ENCODE data around the gene MCTP1.

The MCTP1 gene

DNA sequence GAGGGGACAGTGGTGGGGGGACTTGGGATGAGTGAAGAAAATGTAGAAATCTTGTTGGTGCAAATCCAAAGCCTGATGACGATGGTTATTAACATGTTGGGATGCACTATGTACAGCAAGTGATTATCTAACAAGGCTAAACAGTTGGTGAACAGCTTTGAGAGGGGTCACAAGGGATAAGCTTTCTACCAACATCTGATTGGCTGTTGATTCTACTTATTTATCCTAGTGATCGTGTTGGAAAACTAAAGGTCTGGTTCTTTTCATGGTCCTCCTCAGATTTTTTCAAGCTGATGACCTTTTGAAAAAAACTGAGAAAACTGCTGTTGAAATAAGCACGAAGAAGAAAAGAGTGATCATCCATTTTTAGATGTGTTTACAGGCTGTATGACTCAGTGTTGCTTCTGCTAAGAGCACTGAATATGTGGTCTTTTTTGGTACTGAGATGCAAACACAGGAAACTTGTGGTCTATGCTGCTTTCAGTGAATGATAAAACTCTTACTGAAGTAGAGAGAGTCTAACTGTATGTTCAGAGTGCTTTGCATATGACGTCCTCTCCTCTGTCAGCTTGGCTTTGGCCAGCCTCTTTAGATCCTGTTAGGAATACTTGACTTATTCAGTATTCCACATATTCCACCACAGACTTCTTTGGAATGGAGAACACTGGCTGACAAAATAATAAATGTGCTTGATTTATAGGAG is 491.6 kb downstream of the MCTP1 start:
- DNase-seq, result peak; percentile 69

DNA sequence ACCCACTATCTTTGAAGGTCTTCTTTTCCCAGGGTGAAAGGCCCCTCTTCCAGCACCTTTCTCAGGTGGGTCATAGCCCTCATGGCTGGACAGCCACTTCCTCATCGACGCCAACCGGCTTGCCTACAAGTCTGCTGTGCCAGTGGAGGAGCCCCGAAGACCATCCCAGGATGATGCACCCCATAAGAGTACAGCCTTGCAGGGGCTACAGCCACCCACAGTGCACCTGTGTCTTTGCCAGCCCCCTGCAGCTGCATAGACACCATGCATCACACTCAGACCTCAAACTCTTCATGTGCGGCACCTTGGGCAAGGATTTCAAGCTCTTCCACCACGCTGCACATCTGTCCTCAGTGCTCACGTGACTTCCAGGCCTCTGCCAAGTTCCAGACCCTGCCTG is 493.1 kb downstream of the MCTP1 start:
- no peak for DNase-seq

DNA sequence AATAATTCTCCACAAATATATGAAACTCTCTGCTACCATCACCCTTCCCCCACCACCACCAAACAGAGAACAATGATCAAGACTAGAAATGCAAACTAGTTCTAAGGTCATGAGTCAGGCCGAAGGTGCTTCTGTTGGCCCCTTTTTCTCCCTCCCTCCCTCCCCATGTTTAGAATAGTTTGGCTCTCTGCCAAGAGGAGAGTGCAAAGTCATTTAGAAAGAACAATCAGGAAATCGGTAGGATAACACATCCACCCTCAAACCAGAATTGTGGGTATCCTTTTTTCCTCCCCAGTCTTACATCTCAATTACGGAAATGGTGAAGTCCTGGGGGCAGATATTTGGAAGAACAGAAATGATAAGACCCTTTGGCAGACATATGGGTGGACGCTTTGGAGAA is 496.4 kb downstream of the MCTP1 start:
- DNase-seq, result no peak

DNA sequence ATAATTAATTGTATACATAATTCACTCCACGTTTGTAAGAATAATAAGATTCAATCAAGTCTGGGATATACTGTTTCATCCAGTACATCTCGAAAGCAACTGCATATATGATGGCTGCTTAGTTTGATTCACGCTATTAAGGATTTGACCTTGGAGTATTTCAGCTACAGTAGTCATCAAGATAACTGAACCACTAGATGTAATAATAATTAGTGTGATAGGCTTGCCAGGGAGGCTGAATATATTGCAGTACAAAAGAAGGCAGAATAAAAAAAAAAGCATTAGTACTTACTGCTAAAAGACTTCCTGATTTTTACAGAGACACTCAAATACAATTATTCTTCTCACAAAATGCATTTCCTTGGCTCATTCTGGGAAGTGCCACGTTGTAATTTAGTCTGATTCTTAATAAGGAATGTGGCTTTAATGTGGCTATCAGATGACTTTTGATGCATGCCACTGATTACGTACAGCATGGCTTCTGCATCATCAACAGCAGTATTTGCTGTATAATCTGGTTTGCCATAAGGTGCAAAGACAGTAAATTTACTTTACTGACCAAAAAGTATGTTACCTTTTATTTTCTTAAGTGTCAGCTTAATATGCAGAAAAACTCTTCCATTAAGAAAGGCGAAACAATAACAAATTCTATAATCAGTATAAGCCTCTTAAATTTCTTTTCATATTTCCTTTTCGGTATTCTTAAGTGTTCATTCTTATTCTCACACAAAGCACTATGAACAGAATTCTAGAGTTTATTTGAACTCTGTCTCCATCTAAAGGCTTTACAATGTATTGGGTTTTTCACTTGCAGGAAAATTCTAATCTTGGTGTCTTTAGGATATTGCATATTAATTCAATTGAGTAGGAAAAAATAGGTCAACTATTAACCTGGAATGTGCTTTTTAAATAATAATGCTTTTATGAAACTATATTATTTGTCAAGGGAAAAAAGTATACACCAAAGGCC is 500.1 kb downstream of the MCTP1 start:
- DNase-seq, result no peak

DNA sequence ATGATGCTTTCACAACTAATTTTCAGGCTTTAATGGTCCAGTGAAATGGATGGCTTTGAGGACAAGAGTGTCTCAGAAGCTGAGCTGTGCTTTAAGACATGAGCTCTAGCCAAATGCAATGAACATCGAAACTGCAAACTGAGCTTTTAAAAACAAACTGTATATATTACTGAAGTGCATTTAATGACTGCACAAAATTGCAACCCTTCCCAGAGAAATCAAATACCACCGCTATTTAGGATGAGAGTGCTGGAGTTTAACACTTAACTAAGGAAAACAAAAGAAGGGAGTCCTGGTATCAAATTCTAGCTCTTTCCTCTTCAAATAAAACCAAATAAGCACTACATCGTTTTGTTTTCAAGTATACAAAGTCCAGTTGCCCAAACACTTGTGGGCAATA is 502.5 kb downstream of the MCTP1 start:
- DNase-seq, result no peak

DNA sequence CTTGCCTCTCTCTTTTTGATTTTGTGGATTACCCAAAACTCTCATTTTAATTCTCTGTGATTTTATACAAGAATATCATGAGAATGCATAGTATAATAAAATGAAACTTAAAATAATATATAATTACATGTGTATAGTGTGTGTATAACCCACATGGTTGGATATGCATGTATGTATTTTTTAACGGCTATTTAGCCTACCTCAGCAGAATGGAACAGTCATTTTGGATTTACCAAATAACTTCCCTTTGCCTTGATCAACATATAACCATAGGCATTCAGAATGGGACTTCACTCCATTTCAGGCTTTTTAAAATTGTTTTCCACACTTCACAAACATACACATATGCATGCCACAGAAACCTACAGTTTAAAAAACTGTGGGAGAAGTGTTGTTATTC is 505.2 kb downstream of the MCTP1 start:
- DNase-seq, result no peak

DNA sequence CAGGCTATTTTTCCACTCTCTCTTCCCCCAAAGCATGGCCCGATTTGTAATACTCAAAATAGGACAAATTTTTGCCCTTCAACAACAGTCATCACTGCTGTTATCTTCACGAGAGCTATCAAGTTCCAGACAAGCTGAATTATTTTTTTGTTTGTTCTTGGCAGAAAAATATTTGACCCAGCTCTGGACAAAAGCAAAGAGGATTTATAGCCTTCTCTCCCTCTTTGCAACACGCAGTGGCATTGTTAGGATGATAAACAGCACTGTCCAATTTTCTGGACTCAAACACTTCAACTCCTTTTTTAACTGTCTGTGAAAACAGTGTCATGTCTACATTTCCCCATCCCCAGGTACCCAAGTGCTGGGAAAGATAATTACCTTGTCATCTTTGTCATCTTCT is 506.2 kb downstream of the MCTP1 start:
- DNase-seq, result no peak

DNA sequence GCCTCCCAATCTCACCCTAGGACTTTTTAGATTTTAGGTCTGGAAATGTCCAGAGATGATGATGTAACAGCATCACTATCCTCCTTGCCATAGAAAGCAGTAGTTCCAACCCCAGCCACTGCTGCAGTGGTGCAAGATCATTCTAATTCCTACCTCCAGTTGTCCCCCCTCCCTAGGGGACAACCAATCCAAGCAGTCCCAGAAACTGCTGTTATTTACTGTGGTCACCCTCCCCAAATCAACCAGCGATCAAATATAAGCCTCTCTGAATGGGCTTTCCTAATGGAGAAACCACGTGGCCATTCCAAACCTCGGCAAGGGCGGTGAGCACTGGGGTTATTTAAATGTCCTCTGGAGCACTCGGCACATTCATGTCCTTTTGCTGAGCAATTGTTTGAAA is 506.6 kb downstream of the MCTP1 start:
- DNase-seq, result no peak

DNA sequence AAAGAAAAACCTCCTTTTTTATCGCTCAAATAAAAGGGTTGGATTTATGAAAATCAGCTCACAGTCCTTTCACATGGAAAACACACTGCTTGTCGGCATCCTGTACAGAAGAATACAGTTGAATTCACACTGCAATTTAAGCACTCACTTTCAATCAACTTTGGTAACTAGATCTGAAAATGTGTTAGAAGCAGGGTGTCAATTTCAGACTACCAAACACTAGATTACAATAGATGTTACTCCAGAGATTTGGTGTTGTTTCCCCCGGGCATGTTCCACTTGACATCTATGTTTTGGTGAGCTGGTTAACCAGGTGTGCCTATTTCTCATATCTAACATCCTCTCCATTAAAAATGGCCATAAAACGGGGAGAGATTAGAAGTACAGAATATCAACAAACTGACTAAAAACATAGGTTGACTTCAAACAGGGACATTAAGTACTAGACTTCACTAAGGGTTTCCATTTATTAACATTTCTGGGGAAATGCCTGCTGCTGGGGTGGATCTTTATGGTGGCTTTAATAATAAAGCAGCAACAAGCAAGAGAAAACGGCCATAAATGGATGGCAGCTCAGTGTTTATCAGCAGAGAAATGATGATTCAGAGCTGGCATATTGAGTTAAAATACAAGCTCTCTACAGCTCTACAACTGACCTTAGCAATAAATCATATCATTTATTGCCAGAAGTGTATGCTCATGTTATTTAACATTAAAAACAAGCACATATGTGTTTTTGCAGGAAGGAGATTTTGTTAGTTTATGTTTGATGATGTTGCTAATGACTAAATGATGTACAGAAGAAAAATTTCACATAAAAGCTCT is 507.6 kb downstream of the MCTP1 start:
- DNase-seq, result no peak

DNA sequence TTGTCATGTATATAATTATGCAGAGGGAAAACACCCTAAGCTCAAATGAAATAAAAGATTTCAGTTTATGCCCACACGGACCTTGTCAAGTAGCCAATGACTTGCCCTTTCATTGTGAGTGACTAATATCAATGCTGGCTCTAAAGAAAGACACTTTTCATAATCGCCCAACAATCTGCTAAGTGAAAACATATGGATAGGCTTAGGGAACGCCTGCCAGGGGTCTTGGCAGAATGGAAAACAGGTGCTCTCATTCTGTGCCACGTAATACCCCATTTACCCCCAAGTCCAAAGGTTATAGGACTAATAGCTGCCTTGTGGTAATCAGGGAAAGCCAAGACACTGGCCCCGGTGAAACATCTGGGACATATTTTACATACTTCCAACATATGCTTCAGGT is 508.7 kb downstream of the MCTP1 start:
- DNase-seq, result no peak

DNA sequence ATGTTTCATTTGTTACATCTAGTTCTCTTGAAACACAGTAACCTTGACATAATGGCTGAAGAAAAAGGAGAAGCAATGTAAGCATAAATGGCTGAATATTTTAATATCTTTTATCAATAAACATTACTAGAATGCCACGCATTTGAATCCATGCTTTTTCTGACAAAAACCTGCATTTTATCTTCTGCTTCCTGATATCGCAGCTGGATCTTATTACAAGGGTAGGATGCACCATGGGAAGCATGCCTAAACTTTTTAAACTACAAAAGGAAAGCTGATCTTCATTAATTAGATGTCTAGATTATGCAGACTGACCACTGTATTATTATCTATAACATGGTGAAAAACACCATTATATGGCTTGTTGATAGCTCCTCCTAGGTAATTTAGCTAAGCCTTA is 509.8 kb downstream of the MCTP1 start:
- DNase-seq, result no peak

DNA sequence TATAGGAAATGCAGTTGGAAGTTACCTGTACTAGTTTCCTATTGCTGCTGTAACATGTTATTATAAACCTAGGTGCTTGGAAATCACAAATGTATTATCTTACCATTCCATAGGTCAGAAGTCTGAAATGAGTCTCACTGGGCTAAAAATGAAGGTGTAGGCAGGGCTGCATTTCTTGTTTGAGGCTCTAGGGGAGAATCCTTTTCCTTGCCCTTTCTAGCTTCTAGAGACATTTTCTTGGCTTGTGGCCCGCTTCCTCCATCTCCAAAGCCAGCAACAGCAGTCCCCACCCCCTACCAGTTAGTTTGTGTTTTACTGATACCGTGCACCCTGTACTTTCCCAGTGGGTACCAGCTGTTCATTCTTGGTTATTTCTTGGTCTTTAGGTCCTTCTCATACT is 513.2 kb downstream of the MCTP1 start:
- DNase-seq, result no peak

DNA sequence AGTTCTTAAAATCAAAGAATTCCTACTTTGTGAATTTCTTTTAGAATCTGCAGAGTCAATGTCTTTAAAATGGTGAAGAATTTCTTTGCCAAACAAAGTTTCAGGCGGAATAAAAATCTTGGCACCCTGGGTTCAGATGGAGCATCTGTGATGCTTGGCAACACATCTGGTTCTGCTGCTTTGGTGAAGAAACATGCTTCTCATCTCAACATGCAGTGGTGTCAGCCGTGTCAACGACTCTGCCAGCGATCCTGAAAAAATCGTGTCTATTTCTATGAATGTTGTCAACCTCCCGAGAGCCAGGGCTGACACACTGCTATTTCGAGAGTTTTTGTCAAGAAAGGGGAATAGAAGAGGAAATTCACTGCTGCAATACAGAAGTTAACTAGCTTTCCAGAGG is 514.9 kb downstream of the MCTP1 start:
- DNase-seq, result no peak

DNA sequence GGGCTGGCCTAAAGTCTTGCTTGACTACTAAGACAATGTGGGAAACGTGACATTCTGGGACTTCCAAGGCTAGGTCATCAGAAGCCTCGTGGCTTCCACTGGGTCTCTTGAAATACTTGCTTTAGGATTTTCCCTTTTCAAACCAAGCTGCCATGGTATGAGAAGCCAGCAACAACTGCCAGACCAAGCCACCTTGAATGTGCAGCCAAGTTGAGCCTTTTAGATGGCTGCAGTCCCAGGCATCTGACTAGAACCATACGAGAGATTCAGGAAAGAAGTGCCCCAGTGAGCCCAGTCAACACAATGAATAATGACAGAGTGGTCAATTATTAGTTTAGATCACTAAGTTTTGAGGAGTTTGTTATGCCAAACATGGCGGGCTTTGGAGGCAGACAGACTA is 523.1 kb downstream of the MCTP1 start:
- no peak for DNase-seq

DNA sequence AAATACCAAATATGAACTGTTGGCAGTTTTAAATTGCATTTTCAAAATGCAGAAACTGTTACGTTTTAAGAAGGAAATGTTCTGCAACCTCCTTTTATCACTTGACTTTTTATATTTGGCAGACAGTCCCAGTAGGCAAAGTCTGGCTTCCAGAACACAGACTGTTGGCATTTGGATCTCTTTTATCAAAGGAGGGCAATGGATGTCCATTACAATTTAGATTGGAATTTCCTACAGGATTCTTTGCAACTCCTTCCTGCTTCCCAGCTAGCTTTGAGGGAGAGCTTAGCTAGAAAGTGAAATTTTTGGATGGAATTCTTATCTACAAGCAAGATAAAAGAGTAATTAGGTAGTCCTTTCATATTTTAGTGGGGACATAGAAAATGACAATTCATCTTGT is 523.8 kb downstream of the MCTP1 start:
- no peak for DNase-seq

DNA sequence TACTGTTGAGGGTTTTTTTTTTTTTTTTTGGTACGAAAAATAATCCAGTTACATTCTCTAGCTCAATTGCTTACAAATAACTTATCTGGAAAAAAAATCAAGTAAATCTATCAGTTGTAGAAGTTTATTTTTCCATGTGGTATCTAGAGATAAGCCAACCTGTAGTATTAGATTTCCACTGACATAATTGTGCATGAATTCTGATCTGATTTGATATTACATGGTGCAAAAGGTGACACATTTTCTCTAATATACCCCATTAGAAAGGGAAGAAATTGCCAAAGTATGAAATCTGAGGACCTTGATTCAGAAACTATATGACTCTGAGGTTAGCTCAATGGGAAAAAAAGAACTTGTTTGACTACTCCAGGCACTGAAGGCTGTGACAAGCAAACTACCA is 524.9 kb downstream of the MCTP1 start:
- DNase-seq, result no peak

DNA sequence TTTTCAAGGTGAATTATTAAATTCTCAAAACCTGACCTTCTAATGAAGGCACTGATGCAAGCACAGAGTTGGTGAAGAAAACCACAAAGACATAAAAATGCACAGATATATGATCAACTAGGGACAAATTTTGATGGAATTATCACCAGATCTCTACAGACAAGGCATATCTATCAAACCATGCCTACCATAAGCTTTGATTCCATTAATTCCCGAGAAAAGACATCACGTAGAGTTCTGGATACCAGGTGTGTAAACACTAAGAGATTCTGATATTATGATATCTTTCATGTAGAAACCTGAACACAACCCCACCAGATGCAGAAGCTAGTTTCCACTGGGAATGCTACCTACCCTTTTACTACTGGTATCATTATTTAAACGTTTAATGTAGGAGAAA is 525.9 kb downstream of the MCTP1 start:
- DNase-seq, result no peak

DNA sequence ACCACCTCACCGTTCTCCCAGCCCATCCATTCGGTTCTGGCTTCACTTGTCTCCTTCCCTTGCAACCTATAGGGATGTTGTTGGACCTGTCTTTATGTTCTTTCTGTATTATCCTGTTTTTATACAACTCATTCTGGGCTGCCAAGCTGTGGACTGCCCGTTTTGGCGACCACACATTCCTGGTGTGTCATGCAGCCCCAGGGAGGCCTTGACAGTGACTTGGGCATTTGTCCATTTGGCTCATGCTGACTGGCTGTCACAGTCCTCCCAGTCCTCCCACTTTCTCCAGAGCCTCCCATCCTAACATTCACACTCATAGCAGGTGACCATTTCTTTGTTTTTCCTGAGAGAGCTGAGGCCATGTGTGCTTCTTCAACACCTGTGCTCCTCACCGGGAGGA is 530.1 kb downstream of the MCTP1 start:
- no peak for DNase-seq

DNA sequence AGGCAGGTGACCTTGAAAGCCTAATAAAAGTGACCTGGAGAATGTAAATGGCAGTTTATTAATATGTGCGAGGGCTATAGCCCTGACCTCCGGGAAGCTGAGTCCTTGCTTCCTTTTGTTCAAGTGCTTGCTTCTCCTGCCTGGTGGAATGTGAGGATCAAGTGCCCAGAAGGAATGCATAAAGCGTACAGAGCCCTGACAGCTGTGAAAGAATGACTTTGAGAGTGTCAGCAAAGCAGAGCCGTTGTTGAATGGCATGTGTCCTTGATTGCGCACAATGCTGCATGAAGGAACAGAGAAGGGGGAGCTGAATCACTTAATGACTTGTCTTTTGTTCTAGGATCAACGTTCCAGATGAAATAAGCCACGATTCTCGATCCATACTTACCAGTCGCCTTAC is 533.4 kb downstream of the MCTP1 start:
- DNase-seq, result no peak

DNA sequence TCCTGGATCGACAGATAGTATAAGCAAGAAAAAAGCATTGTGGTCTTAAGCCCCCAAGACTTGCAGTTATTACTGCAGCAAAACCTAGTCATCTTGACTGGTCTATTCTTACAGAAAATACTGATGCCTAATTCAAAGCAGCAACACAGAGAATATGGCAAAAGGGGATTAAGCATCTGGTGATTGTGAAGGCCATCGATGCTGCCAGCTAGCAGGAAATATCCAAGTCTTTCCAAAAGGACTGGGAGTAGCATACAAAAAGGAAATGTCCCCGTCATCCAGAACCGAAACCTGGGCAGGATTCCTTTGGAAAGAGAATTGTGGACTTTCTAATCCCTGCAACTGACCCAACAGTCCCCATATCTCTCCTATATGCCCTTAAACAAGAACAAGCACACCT is 534.2 kb downstream of the MCTP1 start:
- DNase-seq, result no peak

DNA sequence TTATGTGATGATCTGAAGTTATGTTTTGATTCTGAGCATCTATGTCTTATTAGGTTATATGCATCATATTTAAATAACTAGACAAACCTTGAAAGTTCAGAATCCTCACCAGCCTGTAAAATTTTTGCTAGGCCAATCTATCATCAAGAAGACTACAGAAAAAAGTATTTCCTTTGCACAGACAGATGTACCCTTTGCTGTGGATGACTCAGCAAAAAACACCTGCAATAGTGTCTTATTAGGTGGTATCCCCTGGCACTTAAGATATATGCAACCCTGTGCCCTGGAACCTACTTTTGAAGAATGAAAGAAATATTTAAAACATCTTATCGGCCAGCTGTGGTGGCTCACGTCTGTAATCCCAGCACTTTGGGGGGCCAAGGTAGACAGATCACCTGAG is 535.9 kb downstream of the MCTP1 start:
- no peak for DNase-seq

DNA sequence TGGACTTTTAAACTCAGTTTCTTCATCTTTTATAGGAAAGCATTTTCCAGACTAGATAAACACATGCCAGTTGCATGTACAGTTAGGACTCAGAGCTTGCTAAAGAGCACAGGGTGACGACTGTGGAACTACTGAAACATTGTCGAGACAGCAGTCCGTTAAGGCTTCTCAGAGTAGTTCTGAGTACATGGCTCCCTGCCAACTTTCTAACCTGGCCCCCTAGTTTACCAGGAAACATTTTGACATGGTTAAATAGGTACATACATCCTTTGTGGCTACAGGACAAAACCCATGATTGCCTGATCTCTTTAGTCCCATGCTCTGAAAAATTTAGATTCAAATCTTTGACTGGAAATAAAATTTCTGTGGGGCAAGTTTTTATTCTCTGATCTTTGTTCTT is 536.7 kb downstream of the MCTP1 start:
- DNase-seq, result no peak

DNA sequence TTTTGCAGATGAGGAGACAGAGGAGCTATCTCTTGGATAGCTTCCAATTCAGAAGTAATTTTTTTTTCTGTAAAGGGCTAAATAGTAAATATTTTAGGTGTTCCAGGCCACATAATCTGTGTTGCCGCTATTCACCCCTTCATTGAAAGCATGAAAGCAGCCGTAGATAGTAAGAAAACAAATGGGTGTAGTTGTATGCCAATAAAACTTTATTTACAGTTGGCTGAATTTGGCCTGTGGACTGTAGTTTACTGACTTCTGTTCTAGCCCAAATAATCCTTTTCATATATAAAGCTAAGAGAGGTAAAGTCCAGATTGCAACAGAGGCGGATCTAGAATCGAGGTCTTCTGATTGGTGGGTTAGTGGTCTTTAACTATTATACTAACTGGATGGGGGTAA is 537.5 kb downstream of the MCTP1 start:
- no peak for DNase-seq

DNA sequence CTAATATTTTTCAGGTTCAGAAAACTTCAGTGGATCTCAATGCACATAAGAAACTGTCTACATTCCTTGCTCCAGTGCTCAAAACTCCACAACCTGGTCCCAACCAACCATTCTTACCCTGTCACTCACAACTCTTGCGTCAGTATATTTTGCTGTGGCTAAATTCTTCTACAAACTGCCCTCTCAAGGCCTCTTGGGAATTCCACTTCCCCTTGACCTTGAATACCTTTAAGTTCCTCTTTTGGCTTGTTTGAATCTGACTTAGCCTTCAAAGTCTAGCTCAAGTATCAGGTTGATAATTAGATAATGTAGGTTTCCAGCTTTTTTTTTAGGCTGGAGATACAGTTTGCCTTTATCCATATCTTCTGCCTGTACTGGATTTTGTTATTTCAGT is 538.2 kb downstream of the MCTP1 start:
- no peak for DNase-seq
